Measurements from ENCODE around the gene CD46.
A peak's percentile ranks its signal among the peaks of the same experiment; 100 is the strongest.

CD46 gene

GRCh38 chr1:207779008-207779407, 27.2 kb downstream of the CD46 start:
- ChIA-PET CTCF (no interaction called here), POLR2A (no interaction called here)
- no peak for DNase-seq (ENCODE audit: extremely low spot score)
- TF ChIP-seq L3MBTL2 (conservative IDR thresholded peaks at IDR 0.05) (no peak), BHLHE40 (IDR thresholded peaks at IDR 0.05; ENCODE audit: borderline replicate concordance) (no peak), SUZ12 (IDR thresholded peaks at IDR 0.05) (no peak), ARNT (IDR thresholded peaks at IDR 0.05) (no peak), ZNF384 (IDR thresholded peaks at IDR 0.05) (no peak), CTBP1 (IDR thresholded peaks at IDR 0.05; ENCODE audit: borderline replicate concordance) (no peak), ELF4 (IDR thresholded peaks at IDR 0.05) (no peak), FOXA1 (IDR thresholded peaks at IDR 0.05) (no peak), NFRKB (IDR thresholded peaks at IDR 0.05) (no peak), FOXM1 (IDR thresholded peaks at IDR 0.05; ENCODE audit: borderline replicate concordance) (no peak), PKNOX1 (IDR thresholded peaks at IDR 0.05) (no peak), HDGF (IDR thresholded peaks at IDR 0.05; ENCODE audit: borderline replicate concordance) (no peak), TARDBP (IDR thresholded peaks at IDR 0.05) (no peak), FOXK2 (IDR thresholded peaks at IDR 0.05) (no peak), SP1 (IDR thresholded peaks at IDR 0.05) (no peak), LEF1 (IDR thresholded peaks at IDR 0.05; ENCODE audit: borderline replicate concordance) (no peak)

GRCh38 chr1:207781312-207781711, 29.5 kb downstream of the CD46 start:
- DNase-seq (ENCODE audit: extremely low spot score), result no peak
- POLR2A ChIA-PET, result no interaction called here
- TF ChIP-seq PKNOX1 (IDR thresholded peaks at IDR 0.05), result peak; percentile 41; the same call in 1 of the 2 replicates
- TF ChIP-seq HDGF (IDR thresholded peaks at IDR 0.05; ENCODE audit: borderline replicate concordance), result no peak
- CTCF ChIA-PET, result no interaction called here

GRCh38 chr1:207787776-207788175, 35.9 kb downstream of the CD46 start:
- CTCF ChIA-PET, result interaction anchor here (1.6 kb wide), 1 partner anchor 10 kb away, joined by 5 read pairs; no protein-coding TSS in a partner anchor
- POLR2A ChIA-PET, result interaction anchor here (1.4 kb wide), 1 partner anchor 36 kb away, joined by 3 read pairs; the partner anchor contains the start of gene CD46
- TF ChIP-seq L3MBTL2 (conservative IDR thresholded peaks at IDR 0.05) (no peak), ZNF384 (IDR thresholded peaks at IDR 0.05) (no peak), FOXM1 (IDR thresholded peaks at IDR 0.05; ENCODE audit: borderline replicate concordance) (no peak), HDGF (IDR thresholded peaks at IDR 0.05; ENCODE audit: borderline replicate concordance) (no peak), CTBP1 (IDR thresholded peaks at IDR 0.05; ENCODE audit: borderline replicate concordance) (no peak), LEF1 (IDR thresholded peaks at IDR 0.05; ENCODE audit: borderline replicate concordance) (no peak), PKNOX1 (IDR thresholded peaks at IDR 0.05) (no peak), SP1 (IDR thresholded peaks at IDR 0.05) (no peak)
- DNase-seq (ENCODE audit: extremely low spot score), result no peak

GRCh38 chr1:207789386-207789785, 37.5 kb downstream of the CD46 start:
- ChIA-PET POLR2A (no interaction called here), CTCF (interaction anchor here (0.7 kb wide), 1 partner anchor 737 kb away, joined by 3 read pairs; no protein-coding TSS in a partner anchor)
- no peak for DNase-seq (ENCODE audit: extremely low spot score)
- TF ChIP-seq PKNOX1 (IDR thresholded peaks at IDR 0.05) (no peak), TARDBP (IDR thresholded peaks at IDR 0.05) (no peak), ELF4 (IDR thresholded peaks at IDR 0.05) (no peak), SP1 (IDR thresholded peaks at IDR 0.05) (no peak), HDGF (IDR thresholded peaks at IDR 0.05; ENCODE audit: borderline replicate concordance) (no peak), FOXA1 (IDR thresholded peaks at IDR 0.05) (no peak), L3MBTL2 (conservative IDR thresholded peaks at IDR 0.05) (no peak), ARNT (IDR thresholded peaks at IDR 0.05) (no peak), BHLHE40 (IDR thresholded peaks at IDR 0.05; ENCODE audit: borderline replicate concordance) (no peak), SUZ12 (IDR thresholded peaks at IDR 0.05) (no peak), FOXK2 (IDR thresholded peaks at IDR 0.05) (no peak), CTBP1 (IDR thresholded peaks at IDR 0.05; ENCODE audit: borderline replicate concordance) (no peak), NFRKB (IDR thresholded peaks at IDR 0.05) (no peak), ZNF384 (IDR thresholded peaks at IDR 0.05) (no peak), LEF1 (IDR thresholded peaks at IDR 0.05; ENCODE audit: borderline replicate concordance) (no peak), FOXM1 (IDR thresholded peaks at IDR 0.05; ENCODE audit: borderline replicate concordance) (no peak)

GRCh38 chr1:207789792-207790787, 38.2 kb downstream of the CD46 start:
- POLR2A ChIA-PET, result no interaction called here
- no peak for DNase-seq (ENCODE audit: extremely low spot score)
- CTCF ChIA-PET, result interaction anchor here (0.7 kb wide), 1 partner anchor 738 kb away, joined by 3 read pairs; no protein-coding TSS in a partner anchor
- TF ChIP-seq PKNOX1 (IDR thresholded peaks at IDR 0.05) (no peak), ZNF384 (IDR thresholded peaks at IDR 0.05) (no peak), ARNT (IDR thresholded peaks at IDR 0.05) (no peak), L3MBTL2 (conservative IDR thresholded peaks at IDR 0.05) (no peak), HDGF (IDR thresholded peaks at IDR 0.05; ENCODE audit: borderline replicate concordance) (no peak)

Data from HEK293T (cell line).